Stimulated activated naive CD4-positive, alpha-beta T cell (primary cell): ENCODE data around the gene TAB2.
A peak's percentile ranks its signal among the peaks of the same experiment; 100 is the strongest.

ENCODE experiments used
- DNase-seq, 6 experiments: peaks; one replicate each; lab custom pipeline; 2025; lab: John Stamatoyannopoulos, UW

TAB2 gene

GRCh38 chr6:149414821-149415220 lies 97.3 kb downstream of the TAB2 start:
- DNase-seq = no peak

DNA sequence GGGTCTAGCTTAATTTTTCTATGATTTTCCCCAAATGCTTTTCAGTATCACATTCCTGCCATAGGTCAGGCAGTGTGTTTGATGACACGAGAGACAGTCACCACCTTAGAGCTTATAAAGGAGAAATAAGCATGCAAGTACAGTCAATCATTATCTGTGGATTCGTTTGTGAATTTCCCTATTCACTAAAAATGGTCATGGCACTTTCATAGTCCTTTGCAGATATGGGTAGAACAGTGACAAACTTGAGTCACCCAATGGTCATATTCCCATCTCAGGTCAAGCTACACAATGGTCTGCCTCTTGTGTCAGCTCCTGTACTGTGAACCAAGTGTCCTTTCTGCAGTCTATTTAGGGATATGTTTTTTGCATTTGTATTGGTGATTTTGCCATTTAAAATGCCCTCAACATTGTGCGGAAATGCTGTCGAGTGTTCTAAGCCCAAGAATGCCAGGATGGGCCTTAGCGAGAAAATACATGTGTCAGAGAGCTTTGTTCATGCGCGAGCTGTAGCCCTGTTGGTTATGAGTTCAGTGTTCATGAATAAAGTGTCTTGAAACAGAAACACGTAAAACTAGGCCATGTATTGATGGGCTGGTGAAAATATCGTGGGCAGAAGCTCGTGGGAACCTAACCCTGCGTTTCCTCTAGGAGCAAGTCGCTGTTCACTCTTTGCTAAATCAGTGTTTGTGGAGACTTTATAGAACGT lies 102.3 kb downstream of the TAB2 start:
- DNase-seq = no peak

- no peak for DNase-seq
These were observed 103.6 kb downstream of the TAB2 start for GRCh38 chr6:149421132-149421531.

DNA sequence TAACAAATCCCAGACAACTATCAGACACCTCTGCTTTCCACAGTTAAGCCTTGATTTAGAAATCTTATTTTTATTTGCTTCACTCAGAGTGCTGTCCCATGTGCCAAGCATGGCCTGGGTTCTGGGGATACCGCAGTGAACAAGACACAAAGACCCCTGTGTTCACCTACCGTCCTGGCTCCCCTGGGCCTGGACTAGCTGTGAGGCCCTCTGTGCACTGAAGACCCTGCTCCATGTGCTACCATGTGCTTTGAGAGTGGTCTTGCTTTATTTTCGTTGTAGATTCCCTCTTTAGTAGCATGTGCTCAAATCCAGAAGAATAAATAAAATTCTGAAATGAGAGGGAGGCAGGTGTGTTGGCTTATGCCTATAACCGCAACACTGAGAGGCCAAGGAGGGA lies 105.1 kb downstream of the TAB2 start:
- no peak for DNase-seq

- DNase-seq = no peak
These were observed 106.5 kb downstream of the TAB2 start for GRCh38 chr6:149423964-149424440.

- DNase-seq = no peak
These were observed 107.7 kb downstream of the TAB2 start for GRCh38 chr6:149425224-149425623.

DNA sequence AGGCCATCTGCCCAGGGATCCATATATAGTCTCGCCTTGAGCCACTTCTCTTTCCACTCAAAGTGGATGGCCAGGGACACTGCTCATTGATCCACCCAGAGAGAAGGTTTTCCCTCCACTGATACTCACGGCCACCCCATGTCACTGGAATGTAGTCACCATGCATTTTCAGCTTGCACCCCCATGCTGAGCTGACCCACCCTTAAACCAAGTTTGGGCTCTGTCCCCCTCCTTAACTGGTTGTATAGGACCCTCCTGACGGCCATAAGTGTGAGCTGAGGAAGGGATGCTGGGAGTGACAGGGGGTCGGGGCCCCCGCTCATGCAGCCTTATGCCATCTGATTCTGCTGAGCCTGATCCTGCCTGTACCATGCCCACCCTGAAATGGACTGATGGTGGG lies 108.2 kb downstream of the TAB2 start:
- no peak for DNase-seq

DNA sequence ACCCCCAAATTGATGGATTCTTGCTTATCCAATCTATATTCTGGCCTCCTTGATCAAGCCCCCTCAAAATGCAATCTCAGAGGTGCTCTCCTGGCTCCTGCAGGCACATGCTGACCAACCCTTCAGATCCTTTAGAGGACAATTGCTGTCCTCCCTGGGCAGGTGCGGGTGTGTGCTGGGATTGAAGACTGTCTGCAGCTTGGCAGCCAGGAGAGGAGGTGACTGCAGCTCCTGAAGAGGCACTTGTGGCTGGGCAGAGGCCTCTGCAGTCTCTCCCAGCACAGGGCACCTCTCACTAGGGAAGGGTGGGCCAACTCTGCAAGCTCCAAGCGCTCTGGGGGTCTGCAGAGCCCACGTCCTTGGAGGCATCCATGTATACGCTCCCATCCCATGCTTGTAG lies 111.1 kb downstream of the TAB2 start:
- DNase-seq = no peak

DNA sequence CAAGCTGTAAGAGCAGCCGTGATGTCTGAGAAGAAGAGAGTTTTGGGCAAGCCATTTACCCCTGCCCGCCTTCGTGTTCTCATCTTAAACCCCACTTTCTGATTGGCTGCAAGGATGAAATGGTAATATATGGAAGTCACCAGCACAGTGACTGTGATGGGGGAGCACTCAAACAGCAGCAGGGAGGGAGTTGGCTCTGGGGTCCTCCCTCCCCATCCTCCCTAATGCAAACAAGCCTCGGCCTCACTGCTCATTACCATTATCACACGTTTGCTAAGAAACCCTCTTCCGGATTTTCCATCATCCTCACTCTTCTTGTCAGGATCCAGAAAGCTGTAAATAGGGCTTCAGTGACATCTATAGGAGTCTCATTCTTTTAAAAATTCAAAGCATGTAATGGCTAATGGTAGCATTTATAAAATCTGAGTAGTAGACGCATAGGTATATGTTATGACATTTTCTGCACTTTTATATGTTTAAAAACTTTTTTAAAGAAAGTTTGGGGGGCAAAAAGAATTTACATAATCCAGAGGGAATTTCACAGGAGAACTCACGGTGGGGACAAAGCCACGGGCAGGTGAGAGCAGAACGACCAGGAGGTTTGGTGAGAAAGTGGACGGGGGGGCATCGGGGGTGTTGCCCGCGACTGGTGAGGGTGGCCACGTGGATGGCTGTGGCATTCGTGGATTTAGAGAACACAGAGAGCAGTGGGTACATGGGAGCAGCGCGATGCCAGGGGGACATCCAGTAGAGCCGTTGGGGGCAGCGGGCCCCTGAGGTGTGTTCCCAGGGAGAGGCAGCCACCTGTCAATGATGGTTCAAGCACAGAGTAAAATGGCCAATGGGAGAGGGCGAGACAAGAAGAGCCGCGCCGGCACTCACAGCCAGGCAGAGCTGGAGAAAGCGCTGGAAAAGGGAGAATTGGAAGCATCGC lies 112.2 kb downstream of the TAB2 start:
- DNase-seq = no peak

DNA sequence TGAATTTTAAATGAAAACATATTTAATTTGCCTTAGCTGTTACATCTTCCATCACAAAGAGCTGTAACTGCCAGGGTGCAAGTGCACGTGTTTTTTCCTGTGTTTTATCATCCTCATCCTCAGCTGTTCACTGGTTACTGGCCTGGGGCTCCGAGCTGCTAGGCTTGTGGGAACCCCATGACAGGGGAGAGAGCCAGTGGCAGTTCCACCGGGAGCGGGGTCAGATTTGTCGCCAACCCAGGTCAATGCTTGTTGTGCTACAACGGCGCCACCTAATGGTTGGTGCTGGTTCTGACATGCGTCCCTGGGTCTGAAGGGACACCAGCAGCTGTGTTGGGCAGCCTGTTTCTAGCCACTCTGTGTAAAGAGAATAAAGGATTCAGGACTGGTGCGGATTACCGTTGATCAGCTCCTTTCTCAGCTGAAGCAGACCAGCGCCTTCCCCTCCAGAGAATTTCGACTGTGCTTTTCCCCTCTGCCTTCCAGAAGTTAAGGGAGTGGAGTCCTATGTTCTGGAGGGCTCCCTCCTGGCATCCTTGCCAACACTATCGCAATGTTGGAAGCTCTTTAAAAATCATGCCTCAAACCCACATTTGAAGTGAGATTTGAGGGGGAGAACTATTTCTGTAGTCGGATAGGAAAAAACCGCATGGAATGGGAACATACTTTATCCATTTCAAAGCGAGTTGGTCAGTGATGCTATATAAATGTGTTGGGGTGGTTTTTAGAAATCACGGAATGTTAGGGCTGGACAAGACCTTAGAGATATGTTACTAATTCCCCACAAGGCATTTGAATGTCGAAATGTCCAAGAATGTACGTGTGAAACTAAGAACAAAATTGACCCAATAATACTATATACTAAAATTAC lies 114.6 kb downstream of the TAB2 start:
- peak; percentile 56 to 86 (median 79) for DNase-seq

DNA sequence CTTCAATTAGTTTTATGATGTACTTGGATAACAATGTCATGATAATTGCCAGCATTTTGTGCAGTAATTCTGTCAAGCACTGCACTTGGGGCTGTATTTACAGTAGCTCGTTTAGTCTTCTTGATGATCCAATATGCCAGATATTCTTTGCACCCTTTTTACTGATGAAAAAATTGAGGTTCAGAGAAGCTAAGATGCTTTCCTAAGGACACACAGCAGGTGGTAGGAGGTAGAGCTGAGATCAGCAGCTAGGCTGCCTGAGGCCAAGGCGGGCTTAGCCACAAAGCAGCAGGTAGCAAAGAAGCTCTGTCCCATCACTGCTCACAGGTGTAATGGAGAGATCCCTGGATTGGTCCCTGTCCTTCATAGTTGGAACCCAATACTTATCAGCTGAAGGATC lies 115.9 kb downstream of the TAB2 start:
- no peak for DNase-seq

DNA sequence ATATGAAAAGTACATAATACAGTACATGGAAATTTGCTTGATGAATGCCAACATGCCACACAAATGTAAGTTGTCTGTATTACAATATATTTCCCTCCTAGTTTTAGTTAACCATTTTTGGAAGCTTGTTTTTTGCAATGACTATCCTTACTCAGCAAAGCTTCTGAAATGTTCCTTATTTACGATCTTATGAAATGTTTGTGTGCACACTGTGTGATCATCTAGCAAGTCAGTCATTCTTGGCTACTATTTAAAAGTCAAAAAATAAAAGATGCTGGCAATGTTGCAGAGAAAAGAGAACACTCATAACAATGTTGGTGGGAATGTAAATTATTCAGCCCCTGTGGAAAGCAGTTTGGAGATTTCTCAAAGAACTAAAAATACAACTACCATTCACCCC lies 116.4 kb downstream of the TAB2 start:
- DNase-seq = no peak

DNA sequence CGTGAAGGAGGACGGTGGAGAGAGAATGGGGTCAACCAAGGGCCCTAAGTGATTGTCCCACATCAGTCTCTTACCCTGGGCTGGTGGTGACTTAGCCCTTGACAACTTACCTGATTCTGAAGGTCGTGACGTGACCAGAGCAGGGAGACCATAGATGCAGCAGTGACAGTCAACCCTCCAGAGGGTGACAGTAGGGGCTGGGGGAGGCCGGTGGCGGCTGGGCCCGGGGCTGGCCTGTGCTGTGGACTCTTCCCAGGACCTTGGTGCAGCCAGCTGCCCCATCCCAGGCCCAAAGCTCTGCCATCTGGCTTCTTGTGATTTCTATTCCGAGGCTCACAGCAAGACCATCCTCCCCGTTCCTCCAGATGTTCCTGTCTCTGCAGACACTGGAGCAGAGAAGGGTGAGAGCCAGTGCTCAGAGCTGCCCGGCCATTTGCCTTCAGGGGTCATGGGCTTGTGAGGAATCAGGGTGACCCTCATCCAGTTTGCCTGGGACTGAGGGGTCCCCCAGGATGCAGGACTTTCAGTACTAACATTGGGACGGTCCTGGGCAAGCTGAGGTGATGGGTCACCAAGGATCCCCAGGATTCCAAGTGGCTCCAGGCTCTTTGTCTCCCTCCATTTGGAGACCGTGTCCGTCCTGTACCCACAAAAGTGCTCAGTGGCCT lies 118.5 kb downstream of the TAB2 start:
- DNase-seq = no peak

DNA sequence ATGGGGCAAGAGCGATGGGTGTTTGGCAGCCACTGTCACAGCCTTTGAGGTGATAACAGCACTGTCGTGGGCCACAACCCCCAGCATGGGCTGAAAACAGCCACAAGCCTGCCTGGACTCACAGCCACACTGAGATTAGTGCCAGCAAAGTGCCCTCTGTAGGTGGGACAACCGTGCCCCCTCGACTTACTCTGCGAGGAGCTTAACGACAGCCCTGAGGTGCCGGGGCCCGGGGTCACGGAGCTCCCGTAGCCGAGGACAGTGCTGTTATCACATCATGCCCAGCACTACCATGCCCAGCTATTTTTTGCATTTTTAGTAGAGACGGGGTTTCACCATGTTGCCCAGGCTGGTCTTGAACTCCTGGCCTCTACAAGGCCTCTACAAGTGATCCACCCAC lies 119.1 kb downstream of the TAB2 start:
- DNase-seq = no peak

GRCh38 chr6:149437212-149437611 lies 119.7 kb downstream of the TAB2 start:
- DNase-seq = no peak

- no peak for DNase-seq
These were observed 121.3 kb downstream of the TAB2 start for GRCh38 chr6:149438855-149439254.

GRCh38 chr6:149439626-149440025 lies 122.1 kb downstream of the TAB2 start:
- no peak for DNase-seq

DNA sequence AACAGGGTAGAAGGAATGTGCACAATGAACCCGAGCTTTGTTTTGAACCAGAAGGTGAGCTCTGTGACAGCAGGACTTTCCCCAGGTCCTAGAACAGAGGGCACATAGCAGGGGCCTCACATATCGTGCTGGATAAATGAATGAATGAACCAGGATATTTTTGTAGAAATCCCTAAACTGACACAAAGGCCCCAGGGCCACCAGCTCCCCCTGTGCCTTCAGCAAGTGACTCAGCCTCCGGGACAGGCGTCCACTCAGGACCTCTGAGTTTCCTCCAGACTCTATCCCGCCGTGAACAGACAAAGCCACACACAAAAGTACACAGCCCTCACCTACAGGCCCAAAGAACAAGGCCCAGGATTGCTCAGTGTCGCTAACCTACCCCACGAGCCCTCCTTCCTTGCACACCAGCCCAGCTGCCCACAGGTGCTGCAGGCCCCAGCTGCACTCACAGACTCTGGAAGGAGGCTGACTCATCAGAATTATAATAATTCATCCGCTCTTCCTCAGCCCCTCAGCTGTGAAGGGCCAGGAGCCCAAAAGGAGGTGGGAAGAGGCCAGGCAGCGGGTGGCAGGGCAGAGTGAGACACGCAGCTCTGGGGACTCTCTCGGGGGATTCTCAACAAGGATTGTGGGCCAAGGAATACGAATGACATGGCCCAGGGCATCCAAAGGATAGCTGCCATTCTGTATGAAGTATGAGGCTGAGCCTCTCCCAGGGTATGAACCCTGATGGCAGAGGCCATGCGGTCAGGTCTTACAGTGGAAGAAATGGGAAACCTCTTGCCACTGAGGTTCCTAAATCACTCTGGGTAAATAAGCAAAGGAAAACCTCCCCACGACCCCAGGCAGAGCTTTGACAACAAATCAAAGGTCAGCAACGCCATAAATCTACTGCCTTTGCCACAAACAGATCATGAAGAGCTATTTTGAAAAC lies 123.5 kb downstream of the TAB2 start:
- DNase-seq = no peak

GRCh38 chr6:149441740-149442139 lies 124.2 kb downstream of the TAB2 start:
- DNase-seq = no peak

DNA sequence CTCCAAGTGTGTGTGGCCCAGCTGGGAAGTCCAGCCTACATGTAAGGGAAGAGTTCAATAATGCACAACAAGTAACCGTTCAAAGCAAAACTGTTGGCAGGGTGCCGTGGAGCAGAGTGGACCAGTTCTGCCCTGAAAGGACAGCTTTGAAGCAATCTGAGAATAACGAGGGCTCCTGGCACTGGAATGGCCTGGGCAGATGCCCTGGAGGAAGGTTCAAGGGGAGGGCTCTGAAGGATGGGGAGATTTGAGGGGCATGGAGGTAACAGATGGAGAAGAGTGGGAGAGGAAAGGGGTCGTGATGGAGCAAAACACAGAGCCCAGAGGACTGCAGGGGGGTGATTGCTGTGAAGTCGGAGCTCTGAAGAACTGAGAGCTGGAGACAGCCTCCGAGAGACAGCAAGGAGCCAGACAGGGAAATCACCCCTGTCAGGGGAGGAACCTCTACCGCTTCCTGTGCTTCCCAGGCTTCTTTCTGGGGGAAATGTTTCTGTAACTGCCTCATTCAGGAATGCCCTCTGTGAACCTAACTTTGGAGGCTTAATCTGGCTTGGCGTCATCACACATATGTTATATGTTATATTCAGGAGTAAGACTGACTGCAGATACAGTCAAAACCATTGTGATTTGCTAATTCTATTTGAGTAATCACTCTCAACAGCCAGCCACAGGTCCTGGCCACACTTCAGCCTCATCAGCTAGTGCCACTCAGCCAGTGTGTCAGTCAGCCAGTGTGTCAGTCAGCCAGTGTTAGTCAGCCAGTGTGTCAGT lies 126.1 kb downstream of the TAB2 start:
- DNase-seq = no peak
